PFSK-1 (cell line): ENCODE data around the gene SLC10A7.

ENCODE experiments used
- FOXP2 ChIP-seq: optimal IDR thresholded peaks from 2 replicates; pipeline ENCODE3; 2011; ENCODE audit warnings: borderline replicate concordance, control low read depth, inconsistent platforms; ENCODE audit not compliant: insufficient read depth; ENCODE audit errors: extremely low read length, extremely low read depth
- POLR2AphosphoS5 ChIP-seq: IDR thresholded peaks from 2 replicates; pipeline ENCODE4 v1.6.1; 2012; ENCODE audit warnings: low read depth, mild to moderate bottlenecking, control low read depth, low read length, moderate library complexity
- SIN3A ChIP-seq: IDR thresholded peaks from 2 replicates; pipeline ENCODE4 v1.6.1; 2012; ENCODE audit warnings: mild to moderate bottlenecking, low read length, moderate library complexity, borderline replicate concordance; ENCODE audit not compliant: insufficient read depth
- TAF1 ChIP-seq: IDR thresholded peaks from 2 replicates; pipeline ENCODE4 v1.6.1; 2012; ENCODE audit warnings: low read length, control low read depth, borderline replicate concordance; ENCODE audit not compliant: insufficient read depth
- TF ChIP-seq, protein P1 (sequence below), 2 experiments: IDR thresholded peaks; 2 replicates each; pipeline versions ENCODE4 v1.6.1 to v1.8.0; 2011 to 2012; ENCODE audit warnings: low read depth in 2 of 2, low read length in 2 of 2, control low read depth in 1 of 2, inconsistent platforms in 1 of 2, mild to moderate bottlenecking in 1 of 2, moderate library complexity in 1 of 2; ENCODE audit not compliant: insufficient read depth in 1 of 2

Gene SLC10A7

GRCh38 chr4:146317783-146318182 is 204.0 kb downstream of the SLC10A7 start:
- TF ChIP-seq POLR2AphosphoS5 (no peak), FOXP2 (no peak), SIN3A (no peak), TAF1 (no peak)
- TF ChIP-seq, protein P1, sequence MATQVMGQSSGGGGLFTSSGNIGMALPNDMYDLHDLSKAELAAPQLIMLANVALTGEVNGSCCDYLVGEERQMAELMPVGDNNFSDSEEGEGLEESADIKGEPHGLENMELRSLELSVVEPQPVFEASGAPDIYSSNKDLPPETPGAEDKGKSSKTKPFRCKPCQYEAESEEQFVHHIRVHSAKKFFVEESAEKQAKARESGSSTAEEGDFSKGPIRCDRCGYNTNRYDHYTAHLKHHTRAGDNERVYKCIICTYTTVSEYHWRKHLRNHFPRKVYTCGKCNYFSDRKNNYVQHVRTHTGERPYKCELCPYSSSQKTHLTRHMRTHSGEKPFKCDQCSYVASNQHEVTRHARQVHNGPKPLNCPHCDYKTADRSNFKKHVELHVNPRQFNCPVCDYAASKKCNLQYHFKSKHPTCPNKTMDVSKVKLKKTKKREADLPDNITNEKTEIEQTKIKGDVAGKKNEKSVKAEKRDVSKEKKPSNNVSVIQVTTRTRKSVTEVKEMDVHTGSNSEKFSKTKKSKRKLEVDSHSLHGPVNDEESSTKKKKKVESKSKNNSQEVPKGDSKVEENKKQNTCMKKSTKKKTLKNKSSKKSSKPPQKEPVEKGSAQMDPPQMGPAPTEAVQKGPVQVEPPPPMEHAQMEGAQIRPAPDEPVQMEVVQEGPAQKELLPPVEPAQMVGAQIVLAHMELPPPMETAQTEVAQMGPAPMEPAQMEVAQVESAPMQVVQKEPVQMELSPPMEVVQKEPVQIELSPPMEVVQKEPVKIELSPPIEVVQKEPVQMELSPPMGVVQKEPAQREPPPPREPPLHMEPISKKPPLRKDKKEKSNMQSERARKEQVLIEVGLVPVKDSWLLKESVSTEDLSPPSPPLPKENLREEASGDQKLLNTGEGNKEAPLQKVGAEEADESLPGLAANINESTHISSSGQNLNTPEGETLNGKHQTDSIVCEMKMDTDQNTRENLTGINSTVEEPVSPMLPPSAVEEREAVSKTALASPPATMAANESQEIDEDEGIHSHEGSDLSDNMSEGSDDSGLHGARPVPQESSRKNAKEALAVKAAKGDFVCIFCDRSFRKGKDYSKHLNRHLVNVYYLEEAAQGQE (IDR thresholded peaks at IDR 0.05; ENCODE audit: insufficient read depth in 1 of 2, low read depth in 2 of 2, low read length in 2 of 2): no peak

DNA sequence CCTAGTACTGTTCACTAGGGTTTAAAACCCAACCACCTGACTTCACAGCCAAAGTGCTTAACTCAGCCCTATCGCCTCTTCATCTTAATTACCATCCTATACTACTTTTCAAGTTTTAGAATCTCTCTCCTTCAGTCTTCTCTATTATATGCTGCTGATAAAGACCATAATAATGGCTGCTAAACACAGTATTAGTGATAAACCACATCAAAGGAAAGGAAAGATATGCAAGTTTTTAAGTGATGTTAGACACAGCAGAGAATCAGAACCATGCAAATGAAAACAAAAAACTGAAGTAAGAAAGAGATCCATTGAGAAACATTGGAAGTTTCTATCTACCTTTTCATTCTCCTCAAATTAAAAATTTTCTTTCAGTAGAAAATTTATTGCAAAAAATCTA is 206.6 kb downstream of the SLC10A7 start:
- no peak for TF ChIP-seq FOXP2
- TF ChIP-seq, protein P1 (IDR thresholded peaks at IDR 0.05; ENCODE audit: insufficient read depth in 1 of 2, low read depth in 2 of 2, low read length in 2 of 2): no peak
- TF ChIP-seq SIN3A: no peak
- no peak for TF ChIP-seq TAF1
- no peak for TF ChIP-seq POLR2AphosphoS5

- TF ChIP-seq, protein P1 (IDR thresholded peaks at IDR 0.05; ENCODE audit: insufficient read depth in 1 of 2, low read depth in 2 of 2, low read length in 2 of 2): no peak
- TF ChIP-seq TAF1 (no peak), FOXP2 (no peak), SIN3A (no peak), POLR2AphosphoS5 (no peak)
Observed at GRCh38 chr4:146311238-146311970, 210.3 kb downstream of the SLC10A7 start.

DNA sequence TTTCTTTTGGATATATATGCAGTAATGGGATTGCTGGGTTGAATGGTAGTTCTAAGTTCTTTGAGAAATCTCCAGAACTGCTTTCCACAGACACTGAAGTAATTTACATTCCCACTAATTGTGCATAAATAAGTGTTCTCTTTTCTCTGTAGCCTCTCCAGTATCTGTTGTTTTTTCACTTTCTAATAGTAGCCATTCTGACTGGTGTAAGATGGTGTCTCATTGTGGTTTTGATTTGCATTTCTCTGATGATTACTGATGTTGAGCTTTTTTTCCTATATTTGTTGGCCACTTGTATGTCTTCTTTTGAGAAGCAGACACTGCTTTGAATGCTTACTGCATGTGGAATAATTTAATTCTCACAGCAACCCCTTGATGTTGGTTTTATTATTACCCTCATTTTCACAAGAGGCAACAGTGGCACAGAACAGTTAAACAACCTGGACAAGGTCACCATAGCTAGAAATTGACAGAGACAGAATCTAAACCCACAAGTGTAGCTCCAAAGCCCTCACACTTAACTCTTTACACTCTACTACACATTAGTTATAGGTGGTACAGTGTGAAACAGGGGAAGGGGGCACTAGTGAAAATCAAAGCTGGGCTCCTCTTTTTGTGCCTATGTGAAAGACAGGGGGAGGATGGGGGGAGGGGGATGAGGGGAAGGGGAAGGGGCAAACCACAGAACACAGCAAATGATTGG is 211.3 kb downstream of the SLC10A7 start:
- TF ChIP-seq, protein P1 (IDR thresholded peaks at IDR 0.05; ENCODE audit: insufficient read depth in 1 of 2, low read depth in 2 of 2, low read length in 2 of 2): no peak
- TF ChIP-seq POLR2AphosphoS5: no peak
- TF ChIP-seq TAF1: no peak
- no peak for TF ChIP-seq SIN3A
- TF ChIP-seq FOXP2: no peak
